ENCODE data around the gene AMBRA1.

Gene AMBRA1

GRCh38 chr11:46360878-46361277, 232.9 kb downstream of the AMBRA1 start:
- Histone ChIP-seq H4K20me1 (ENCODE audit: low read depth, low read length) (no peaks in the 10 kb centered on the region), H3K27me3 (ENCODE audit: low read length) (no peaks in the 10 kb centered on the region), H3K79me2 (ENCODE audit: insufficient read depth, low read length) (peaks cover 10% of the 10 kb centered on the region; the same call in 1 of the 2 replicates), H3K27ac (ENCODE audit: low read depth, low read length) (no peak overlapping the region), H3K9me3 (ENCODE audit: insufficient read depth, low read length) (no peaks in the 10 kb centered on the region), H2AFZ (ENCODE audit: low read depth, low read length, severe bottlenecking) (no peak overlapping the region), H3K9me2 (replicated peaks; ENCODE audit: insufficient read depth, low read length) (no peaks in the 10 kb centered on the region), H3F3A (ENCODE audit: insufficient read depth) (no peaks in the 10 kb centered on the region), H3K36me3 (ENCODE audit: low read length) (no peaks in the 10 kb centered on the region), H3K4me3 (ENCODE audit: insufficient read depth, low read length, poor library complexity, severe bottlenecking) (no peak overlapping the region), H3K9ac (ENCODE audit: low read length) (0 out of 2 replicates have a peak overlapping the region, but pooled peaks have one; percentile 2), H3K4me2 (ENCODE audit: low read depth, low read length, poor library complexity, severe bottlenecking) (no peak overlapping the region)
- TF ChIP-seq EZH2phosphoT487 (conservative IDR thresholded peaks at IDR 0.05; ENCODE audit: low read length) (no peak), CTCF (IDR thresholded peaks at IDR 0.05; ENCODE audit: insufficient read depth, low read length, poor library complexity, severe bottlenecking) (no peak)

- no peak for TF ChIP-seq CTCF (IDR thresholded peaks at IDR 0.05; ENCODE audit: insufficient read depth, low read length, poor library complexity, severe bottlenecking)
- no peak for TF ChIP-seq EZH2phosphoT487 (conservative IDR thresholded peaks at IDR 0.05; ENCODE audit: low read length)
- Histone ChIP-seq H4K20me1 (ENCODE audit: low read depth, low read length) (no peaks in the 10 kb centered on the region), H3F3A (ENCODE audit: insufficient read depth) (no peaks in the 10 kb centered on the region), H3K9ac (ENCODE audit: low read length) (no peak overlapping the region), H2AFZ (ENCODE audit: low read depth, low read length, severe bottlenecking) (no peak overlapping the region), H3K27me3 (ENCODE audit: low read length) (no peaks in the 10 kb centered on the region), H3K79me2 (ENCODE audit: insufficient read depth, low read length) (peaks cover 10% of the 10 kb centered on the region; the same call in 1 of the 2 replicates), H3K9me3 (ENCODE audit: insufficient read depth, low read length) (no peaks in the 10 kb centered on the region), H3K9me2 (replicated peaks; ENCODE audit: insufficient read depth, low read length) (no peaks in the 10 kb centered on the region), H3K4me3 (ENCODE audit: insufficient read depth, low read length, poor library complexity, severe bottlenecking) (no peak overlapping the region), H3K27ac (ENCODE audit: low read depth, low read length) (no peak overlapping the region), H3K36me3 (ENCODE audit: low read length) (no peaks in the 10 kb centered on the region), H3K4me2 (ENCODE audit: low read depth, low read length, poor library complexity, severe bottlenecking) (no peak overlapping the region)
These were observed 233.9 kb downstream of the AMBRA1 start for GRCh38 chr11:46359953-46360352.

- Histone ChIP-seq H3K4me2 (ENCODE audit: low read depth, low read length, poor library complexity, severe bottlenecking) (no peak overlapping the region), H3K9me2 (replicated peaks; ENCODE audit: insufficient read depth, low read length) (no peaks in the 10 kb centered on the region), H3K4me3 (ENCODE audit: insufficient read depth, low read length, poor library complexity, severe bottlenecking) (no peak overlapping the region), H3K9ac (ENCODE audit: low read length) (no peak overlapping the region), H3K36me3 (ENCODE audit: low read length) (no peaks in the 10 kb centered on the region), H2AFZ (ENCODE audit: low read depth, low read length, severe bottlenecking) (no peak overlapping the region), H3K27ac (ENCODE audit: low read depth, low read length) (no peak overlapping the region), H4K20me1 (ENCODE audit: low read depth, low read length) (0 out of 2 replicates have a peak, but pooled peaks cover 6% of the 10 kb centered on the region), H3K27me3 (ENCODE audit: low read length) (no peaks in the 10 kb centered on the region), H3F3A (ENCODE audit: insufficient read depth) (no peaks in the 10 kb centered on the region), H3K79me2 (ENCODE audit: insufficient read depth, low read length) (peaks cover 26% of the 10 kb centered on the region; the same call in 1 of the 2 replicates), H3K9me3 (ENCODE audit: insufficient read depth, low read length) (no peaks in the 10 kb centered on the region)
- TF ChIP-seq CTCF (IDR thresholded peaks at IDR 0.05; ENCODE audit: insufficient read depth, low read length, poor library complexity, severe bottlenecking) (no peak), EZH2phosphoT487 (conservative IDR thresholded peaks at IDR 0.05; ENCODE audit: low read length) (no peak)
These were observed 236.3 kb downstream of the AMBRA1 start for GRCh38 chr11:46357483-46357936.
